ENCODE results near the gene SPATS2L. TPM values are rescaled to one million over a fixed set of nuclear protein-coding genes. Genes with fewer than 3 reads are reported as not detected.

The SPATS2L gene
- total RNA-seq, 1 donor, result 117 TPM

GRCh38 chr2:200380833-200381542 is 74.5 kb downstream of the SPATS2L start:
- H3K4me3 ChIP-seq (ENCODE audit: low read depth, low read length), result no peak overlapping the region
- DNase-seq (ENCODE audit: low read depth), result peak; percentile 88
- TF ChIP-seq CTCF (IDR thresholded peaks at IDR 0.05; ENCODE audit: insufficient read depth, low read length), result no peak

- H3K4me3 ChIP-seq (ENCODE audit: low read depth, low read length), result no peak overlapping the region
- TF ChIP-seq CTCF (IDR thresholded peaks at IDR 0.05; ENCODE audit: insufficient read depth, low read length), result no peak
- no peak for DNase-seq (ENCODE audit: low read depth)
Measured at GRCh38 chr2:200382874-200383273, 76.4 kb downstream of the SPATS2L start.

GRCh38 chr2:200383380-200384110 is 77.1 kb downstream of the SPATS2L start:
- H3K4me3 ChIP-seq (ENCODE audit: low read depth, low read length), result peak overlapping the region; percentile 39
- peak; percentile 82 for DNase-seq (ENCODE audit: low read depth)
- TF ChIP-seq CTCF (IDR thresholded peaks at IDR 0.05; ENCODE audit: insufficient read depth, low read length), result no peak

- no peak for TF ChIP-seq CTCF (IDR thresholded peaks at IDR 0.05; ENCODE audit: insufficient read depth, low read length)
- no peak for DNase-seq (ENCODE audit: low read depth)
Measured at GRCh38 chr2:200385063-200385635, 78.7 kb downstream of the SPATS2L start.

GRCh38 chr2:200393191-200393590 is 86.7 kb downstream of the SPATS2L start:
- no peak for DNase-seq (ENCODE audit: low read depth)
- TF ChIP-seq CTCF (IDR thresholded peaks at IDR 0.05; ENCODE audit: insufficient read depth, low read length), result no peak
- no peak overlapping the region for H3K4me3 ChIP-seq (ENCODE audit: low read depth, low read length)

More at GRCh38 chr2:200385063-200385635, 78.7 kb downstream of the SPATS2L start:
- no peak overlapping the region for H3K4me3 ChIP-seq (ENCODE audit: low read depth, low read length)

GRCh38 chr2:200394045-200394444 is 87.6 kb downstream of the SPATS2L start:
- TF ChIP-seq CTCF (IDR thresholded peaks at IDR 0.05; ENCODE audit: insufficient read depth, low read length), result no peak
- no peak for DNase-seq (ENCODE audit: low read depth)
- H3K4me3 ChIP-seq (ENCODE audit: low read depth, low read length), result no peak overlapping the region
